Stimulated activated CD4-positive, alpha-beta T cell treated with anti-CD3 and anti-CD28 coated beads, Interleukin-15, amount 100 ng/mL, for 1 hour (primary cell): ENCODE results near the gene BNIP3.
"Not testable (repeated sequence)": the region's sequence is repeated elsewhere in the genome, so short reads cannot be mapped to it uniquely, and the experiment has no call there.

Source experiments
- DNase-seq, 2 donors: peaks; one replicate each; pipeline ENCODE4 v3.0.0-alpha.2; 2020; ENCODE audit warnings: low read depth in 1 of 2, low spot score in 1 of 2

Gene BNIP3

DNA sequence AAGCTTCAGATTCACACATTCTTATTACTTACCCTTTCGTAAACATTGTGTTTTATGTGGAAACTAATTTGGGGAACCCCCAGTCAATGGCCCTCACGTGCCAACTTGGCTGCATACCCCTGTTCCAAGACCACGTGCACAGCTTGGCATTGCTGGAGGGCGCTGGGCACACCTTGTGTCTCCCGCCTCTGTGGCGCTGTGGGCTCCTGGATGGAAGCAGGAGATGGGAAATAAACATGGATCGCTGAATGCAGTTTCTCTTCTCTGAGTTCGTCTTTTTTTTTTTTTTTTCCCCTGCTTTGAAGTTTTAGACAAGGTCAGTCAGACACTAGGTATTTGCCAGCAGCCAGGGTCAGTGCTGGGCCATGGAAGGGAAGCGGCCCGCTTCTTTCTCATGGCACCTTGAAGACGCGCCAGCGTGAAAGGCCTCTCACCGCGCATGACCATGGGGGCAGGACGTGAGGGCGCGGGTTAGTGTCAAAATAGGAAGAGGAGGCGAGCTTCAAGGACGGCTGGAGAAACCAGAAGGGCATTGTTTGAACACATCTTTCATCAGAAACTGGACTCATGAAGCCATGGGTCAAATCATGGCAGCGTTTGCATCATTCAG, 27.3 kb downstream of the BNIP3 start:
- DNase-seq = no peak

DNA sequence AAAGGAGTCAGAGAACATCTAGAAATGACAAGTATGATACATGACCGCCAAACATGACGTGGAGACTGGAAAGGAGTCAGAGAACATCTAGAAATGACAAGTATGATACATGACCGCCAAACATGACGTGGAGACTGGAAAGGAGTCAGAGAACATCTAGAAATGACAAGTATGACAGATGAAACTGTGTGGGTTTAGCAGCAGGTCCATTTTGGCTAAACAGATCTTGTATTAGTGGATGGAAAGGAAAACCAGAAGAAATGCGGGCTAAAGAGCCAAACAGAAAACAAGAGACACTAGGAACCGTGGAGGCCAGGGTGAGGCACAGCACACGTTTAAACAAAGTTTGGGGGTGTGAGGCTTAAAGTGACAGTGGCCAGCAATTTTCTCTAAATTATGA, 31.8 kb downstream of the BNIP3 start:
- not testable (repeated sequence) for DNase-seq

- DNase-seq = no peak
These were observed 32.5 kb downstream of the BNIP3 start for GRCh38 chr10:131949041-131949862.

DNA sequence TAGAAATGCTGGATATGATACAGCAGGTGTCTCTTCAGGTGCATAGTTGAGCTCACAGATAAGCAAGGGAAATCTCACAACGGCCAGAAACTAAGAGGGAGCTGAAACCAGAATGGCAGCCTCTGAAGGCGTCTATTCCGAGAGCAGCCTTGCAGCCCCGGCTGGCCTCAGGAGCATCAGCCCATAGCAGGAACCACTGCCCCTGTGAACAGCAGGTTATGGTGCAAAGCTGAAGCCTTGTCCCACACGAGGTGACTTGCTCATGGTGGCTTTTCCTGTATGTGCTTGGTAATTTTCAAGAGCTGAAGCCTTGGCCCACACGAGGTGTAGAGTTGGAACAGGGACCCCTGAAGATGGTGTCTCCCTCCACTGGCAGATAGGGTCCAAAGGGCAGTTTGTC, 33.2 kb downstream of the BNIP3 start:
- no peak for DNase-seq

- no peak for DNase-seq
These were observed 33.9 kb downstream of the BNIP3 start for GRCh38 chr10:131947631-131948347.

DNA sequence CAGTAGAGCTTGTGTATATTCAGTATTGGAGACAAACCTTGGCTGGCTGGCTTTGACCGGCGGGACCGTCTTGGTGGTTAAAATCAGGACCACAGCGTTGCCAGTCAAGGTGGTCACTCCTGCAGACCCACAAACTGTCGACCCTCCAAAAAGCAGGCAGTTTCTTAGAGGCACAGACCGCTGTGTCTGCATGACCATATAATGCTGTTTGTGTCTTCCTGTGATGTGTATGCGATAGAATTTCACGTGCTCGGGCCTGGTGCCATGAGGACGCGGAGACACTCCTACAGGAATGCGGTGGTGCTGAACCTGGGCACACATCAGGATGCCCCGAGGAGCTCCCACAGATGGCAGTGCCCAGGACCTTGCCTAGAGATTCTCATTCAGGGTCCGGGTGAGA, 34.8 kb downstream of the BNIP3 start:
- no peak for DNase-seq

GRCh38 chr10:131946321-131946751, 35.4 kb downstream of the BNIP3 start:
- DNase-seq = no peak

DNA sequence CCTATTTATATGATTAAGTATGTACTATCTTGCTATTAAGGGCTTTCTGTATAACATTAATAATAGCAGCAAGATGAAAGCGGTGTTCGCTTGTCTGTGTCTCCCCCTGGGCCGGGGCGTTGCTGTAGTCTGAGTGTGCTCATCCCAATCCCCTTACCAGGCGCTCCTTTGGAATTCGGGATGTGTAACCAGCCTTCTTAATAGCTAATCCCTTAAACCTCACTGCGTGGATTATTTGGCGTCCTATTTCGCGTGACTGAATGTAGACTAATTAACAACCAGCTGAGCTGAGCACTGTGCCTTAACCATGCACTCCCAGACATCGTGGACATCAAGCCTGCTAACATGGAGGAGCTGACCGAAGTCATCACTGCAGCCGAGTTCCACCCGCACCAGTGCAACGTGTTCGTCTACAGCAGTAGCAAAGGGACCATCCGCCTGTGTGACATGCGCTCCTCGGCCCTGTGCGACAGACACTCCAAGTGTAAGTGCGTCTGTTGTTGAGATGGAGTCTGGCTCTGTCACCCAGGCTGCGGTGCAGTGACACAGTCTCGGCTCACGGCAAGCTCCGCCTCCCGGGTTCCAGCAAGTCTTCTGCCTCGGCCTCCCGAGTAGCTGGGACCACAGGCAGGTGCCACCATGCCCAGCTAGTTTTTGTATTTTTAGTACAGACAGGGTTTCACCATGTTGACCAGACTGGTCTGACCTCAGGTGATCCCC, 36.6 kb downstream of the BNIP3 start:
- no peak for DNase-seq

- no peak for DNase-seq
These were observed 37.3 kb downstream of the BNIP3 start for GRCh38 chr10:131944412-131944811.

DNA sequence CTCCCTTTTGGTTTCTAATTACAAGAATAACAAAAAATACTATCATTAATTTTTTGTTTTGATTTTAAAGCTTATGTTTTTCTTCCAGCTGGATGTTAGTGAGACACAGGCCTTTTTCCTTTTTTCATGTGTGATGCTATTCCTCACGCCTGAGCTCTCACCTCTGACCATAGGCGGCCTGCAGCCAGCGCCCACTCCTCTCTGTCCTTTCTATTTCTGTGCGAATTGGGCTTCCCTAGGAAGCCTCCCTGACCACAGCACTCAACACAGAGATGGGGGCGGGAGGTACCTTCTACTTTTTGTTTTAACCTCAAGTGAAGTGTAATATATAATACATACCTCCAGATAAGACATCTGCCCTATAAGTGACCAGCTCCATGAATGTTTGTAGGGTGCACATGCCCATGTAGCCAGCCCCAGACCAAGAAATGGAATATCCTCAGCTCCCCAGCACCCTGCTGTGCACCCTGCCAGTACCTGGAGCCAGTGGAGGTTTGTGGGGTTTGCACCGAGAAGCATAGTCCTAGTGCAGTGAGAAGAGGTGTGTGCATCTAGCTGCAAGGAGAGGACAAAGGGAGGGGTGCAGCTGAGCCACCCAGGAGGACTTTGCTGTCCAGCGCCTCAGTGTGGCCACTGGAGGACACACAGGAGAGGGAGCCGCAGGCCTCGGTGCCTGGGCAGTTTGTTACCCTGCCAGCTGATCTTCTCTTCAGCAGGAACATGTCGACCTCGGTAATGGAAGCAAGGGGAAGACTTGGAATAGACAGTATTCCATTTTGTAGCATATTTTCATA, 38.5 kb downstream of the BNIP3 start:
- DNase-seq = no peak

DNA sequence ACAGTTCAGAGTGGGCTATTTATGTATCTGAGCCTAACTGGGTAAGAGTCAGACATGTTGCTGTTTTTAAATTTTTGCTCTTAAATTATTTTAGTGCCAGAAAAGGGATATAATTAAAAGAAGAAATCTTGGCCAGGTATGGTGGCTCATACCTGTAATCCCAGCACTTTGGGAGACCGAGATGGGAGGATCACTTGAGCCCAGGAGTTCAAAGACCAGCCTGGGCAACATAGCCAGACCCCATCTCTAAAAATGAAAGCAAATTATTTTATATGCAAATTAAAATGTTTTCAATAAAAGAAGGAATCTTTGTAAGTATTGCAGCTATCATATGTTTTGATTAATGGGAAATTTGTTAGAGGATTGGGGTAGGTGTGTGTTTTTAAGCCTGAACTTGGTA, 39.3 kb downstream of the BNIP3 start:
- no peak for DNase-seq

- DNase-seq = no peak
These were observed 43.0 kb downstream of the BNIP3 start for GRCh38 chr10:131938681-131939080.

GRCh38 chr10:131937836-131938235, 43.9 kb downstream of the BNIP3 start:
- DNase-seq = no peak

DNA sequence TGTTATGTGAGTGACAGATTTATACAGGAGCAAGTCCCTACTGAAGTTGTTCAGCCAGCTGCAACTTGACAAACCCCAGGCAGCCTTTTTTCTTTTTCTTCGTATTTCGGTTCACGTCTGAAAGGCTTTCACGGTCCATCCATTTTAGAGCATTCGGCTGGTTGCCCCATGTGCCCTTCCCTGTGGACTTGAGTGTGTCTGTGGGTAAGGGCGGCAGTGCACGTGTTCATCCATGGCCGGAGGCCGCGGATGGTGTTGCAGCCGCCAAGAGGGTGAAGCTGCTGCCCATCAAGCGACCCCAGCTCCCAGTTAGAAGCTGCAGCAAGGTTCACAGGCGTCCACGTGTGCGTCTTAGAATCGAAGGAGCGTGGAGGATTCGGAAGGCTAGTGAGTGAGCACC, 45.0 kb downstream of the BNIP3 start:
- DNase-seq = no peak

DNA sequence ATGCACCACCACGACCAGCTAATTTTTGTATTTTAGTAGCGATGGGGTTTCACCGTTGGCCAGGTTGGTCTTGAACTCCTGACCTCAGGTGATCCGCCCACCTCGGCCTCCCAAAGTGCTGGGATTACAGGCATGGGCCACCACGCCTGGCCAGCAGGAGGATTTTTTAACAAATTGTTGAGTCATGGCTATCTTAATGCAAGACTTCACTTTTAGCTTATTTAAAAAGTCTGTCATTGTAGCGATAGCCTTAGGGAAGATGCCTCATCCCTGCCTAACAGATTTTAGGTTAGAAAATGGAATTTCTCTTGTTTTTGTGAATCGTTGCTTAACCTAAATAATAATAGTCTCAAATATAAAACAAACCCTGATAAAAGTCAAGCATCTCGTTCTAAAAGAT, 45.4 kb downstream of the BNIP3 start:
- no peak for DNase-seq

GRCh38 chr10:131935260-131935659, 46.5 kb downstream of the BNIP3 start:
- DNase-seq = no peak

GRCh38 chr10:131934769-131935168, 47.0 kb downstream of the BNIP3 start:
- no peak for DNase-seq

- no peak for DNase-seq
These were observed 48.0 kb downstream of the BNIP3 start for GRCh38 chr10:131933696-131934086.

DNA sequence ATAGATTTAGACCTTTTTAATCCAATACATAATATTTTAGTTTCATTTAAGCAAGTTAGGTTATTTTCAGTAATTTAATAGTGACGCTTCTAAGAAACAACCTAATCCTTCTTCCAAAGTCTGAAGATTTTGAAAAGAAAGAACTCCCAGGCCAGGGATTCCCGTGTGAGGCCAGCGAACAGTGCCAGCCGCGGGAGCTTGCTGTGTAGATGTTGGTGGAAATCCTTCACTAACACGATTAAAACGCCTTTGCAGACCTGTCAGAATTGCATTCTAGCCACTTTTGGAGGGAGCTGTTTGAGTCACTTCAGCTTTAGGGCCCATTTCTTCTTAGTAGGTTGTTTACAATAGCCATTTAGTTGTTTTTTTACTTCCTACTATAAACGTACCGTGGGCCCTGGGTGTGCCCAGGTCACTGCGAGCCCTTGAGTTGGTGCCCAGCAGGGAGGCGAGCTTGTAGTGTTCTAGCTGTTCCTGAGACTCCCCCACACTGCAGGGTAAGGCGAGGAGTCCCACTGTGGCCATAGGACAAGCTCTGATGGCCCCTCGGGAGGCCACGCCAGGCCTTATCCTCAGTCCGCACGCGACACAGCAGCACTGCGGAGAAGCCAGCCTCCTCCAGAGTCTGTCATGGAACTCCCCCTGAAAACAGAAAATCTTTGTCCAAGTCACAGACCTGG, 48.6 kb downstream of the BNIP3 start:
- DNase-seq = no peak

- no peak for DNase-seq
These were observed 49.7 kb downstream of the BNIP3 start for GRCh38 chr10:131931981-131932380.
